Measurements from ENCODE around the gene DXO. TPM values are rescaled to one million over a fixed set of nuclear protein-coding genes. Genes with fewer than 3 reads are reported as not detected.

Gene DXO
- total RNA-seq, 3 donors from 2014 or later (not counting 1 experiment from before 2014, with no cell fraction given), result 37.9 to 54.3 (median 49.0) TPM

DNA sequence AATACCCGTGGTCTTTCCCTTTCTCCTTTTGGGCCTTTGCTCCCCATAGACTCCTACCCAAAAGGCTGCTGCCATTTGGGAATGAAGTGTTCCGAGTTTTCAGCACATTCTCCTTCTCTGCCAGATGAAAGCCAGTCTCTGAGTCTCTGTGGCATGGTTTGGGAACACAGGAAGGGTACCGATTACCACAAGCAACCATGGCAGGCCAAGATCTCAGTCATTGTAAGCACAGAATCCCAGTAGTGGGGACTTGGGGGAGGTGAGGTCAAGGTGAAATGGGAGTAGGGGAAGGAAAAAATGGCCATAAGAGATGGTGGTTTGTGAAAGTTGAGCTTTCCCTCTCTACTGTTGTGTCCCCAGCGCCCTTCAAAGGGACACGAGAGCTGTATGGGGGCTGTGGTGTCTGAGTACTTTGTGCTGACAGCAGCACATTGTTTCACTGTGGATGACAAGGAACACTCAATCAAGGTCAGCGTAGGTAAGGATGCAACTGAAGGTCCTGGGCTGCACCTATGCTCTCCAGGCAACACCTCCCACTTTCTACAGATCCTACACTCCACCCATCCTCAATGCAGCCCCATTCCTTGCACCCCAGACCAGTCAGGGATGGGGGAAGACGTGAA is 21.9 kb downstream of the DXO start:
- Mint-ChIP-seq H3K27me3 (ENCODE audit: low read depth in 2 of 2) (peaks cover 7 to 14% of the 10 kb centered on the region in 2 donors), H3K36me3 (peaks cover 12% of the 10 kb centered on the region), H3K9me3 (no peaks in the 10 kb centered on the region), H3K4me1 (peaks cover 0 to 8% of the 10 kb centered on the region in 2 donors), H3K4me3 (no peak overlapping the region), H3K27ac (peak overlapping the region in 1 of 2 donors; percentile 35)
- TF ChIP-seq, protein P1, sequence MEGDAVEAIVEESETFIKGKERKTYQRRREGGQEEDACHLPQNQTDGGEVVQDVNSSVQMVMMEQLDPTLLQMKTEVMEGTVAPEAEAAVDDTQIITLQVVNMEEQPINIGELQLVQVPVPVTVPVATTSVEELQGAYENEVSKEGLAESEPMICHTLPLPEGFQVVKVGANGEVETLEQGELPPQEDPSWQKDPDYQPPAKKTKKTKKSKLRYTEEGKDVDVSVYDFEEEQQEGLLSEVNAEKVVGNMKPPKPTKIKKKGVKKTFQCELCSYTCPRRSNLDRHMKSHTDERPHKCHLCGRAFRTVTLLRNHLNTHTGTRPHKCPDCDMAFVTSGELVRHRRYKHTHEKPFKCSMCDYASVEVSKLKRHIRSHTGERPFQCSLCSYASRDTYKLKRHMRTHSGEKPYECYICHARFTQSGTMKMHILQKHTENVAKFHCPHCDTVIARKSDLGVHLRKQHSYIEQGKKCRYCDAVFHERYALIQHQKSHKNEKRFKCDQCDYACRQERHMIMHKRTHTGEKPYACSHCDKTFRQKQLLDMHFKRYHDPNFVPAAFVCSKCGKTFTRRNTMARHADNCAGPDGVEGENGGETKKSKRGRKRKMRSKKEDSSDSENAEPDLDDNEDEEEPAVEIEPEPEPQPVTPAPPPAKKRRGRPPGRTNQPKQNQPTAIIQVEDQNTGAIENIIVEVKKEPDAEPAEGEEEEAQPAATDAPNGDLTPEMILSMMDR (IDR thresholded peaks at IDR 0.05), result no peak
- no peak overlapping the region for H3K27ac ChIP-seq (ENCODE audit: low read length)
- no peak overlapping the region for H3K4me3 ChIP-seq (ENCODE audit: low read length)
- H3K36me3 ChIP-seq (ENCODE audit: control insufficient read depth, insufficient read depth, low read length), result peaks cover 30% of the 10 kb centered on the region
- intact Hi-C loops (cut with micrococcal nuclease), result no loop called here
- 94% methylated on average over 7 of the region's 7 CpGs for WGBS (ENCODE audit: insufficient coverage)
- no peaks in the 10 kb centered on the region for H3K27me3 ChIP-seq (ENCODE audit: control insufficient read depth, insufficient read depth, low read length)
- ATAC-seq (no peak), DNase-seq (no peak)
- H3K4me1 ChIP-seq (ENCODE audit: control insufficient read depth, insufficient read depth, low read length), result no peaks in the 10 kb centered on the region
- H3K9me3 ChIP-seq (ENCODE audit: control insufficient read depth, insufficient read depth, low read length), result no peaks in the 10 kb centered on the region

DNA sequence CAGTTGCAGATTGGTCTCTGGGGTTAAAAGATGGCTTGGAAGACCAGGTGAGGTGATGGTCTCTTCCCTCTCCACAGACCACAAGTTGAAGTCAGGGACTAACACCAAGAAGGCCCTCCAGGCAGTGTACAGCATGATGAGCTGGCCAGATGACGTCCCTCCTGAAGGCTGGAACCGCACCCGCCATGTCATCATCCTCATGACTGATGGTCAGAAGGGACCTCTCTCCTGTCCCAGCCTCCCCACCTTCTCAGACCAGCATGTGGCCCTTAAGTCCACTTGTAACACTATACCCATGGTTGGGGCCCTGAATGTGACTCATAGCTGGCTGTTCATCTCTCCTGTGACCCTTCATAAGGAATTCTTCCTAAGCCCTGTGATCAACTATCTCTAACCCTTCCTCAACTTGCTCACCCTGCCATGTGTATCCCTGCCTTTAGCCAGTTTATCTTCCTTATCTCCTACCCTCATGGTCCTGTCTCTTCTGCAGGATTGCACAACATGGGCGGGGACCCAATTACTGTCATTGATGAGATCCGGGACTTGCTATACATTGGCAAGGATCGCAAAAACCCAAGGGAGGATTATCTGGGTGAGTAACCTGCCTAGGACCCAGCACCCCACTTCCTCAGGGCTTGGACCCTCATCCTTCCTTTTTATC is 23.1 kb downstream of the DXO start:
- Mint-ChIP-seq H3K36me3 (peaks cover under 1% of the 10 kb centered on the region), H3K27ac (peak overlapping the region in 1 of 2 donors; percentile 35), H3K4me3 (no peak overlapping the region), H3K9me3 (no peaks in the 10 kb centered on the region), H3K4me1 (peaks cover 0 to 8% of the 10 kb centered on the region in 2 donors), H3K27me3 (ENCODE audit: low read depth in 2 of 2) (peaks cover 7 to 14% of the 10 kb centered on the region in 2 donors)
- ATAC-seq (no peak), DNase-seq (no peak)
- no peaks in the 10 kb centered on the region for H3K9me3 ChIP-seq (ENCODE audit: control insufficient read depth, insufficient read depth, low read length)
- H3K27ac ChIP-seq (ENCODE audit: low read length), result no peak overlapping the region
- TF ChIP-seq, protein P1 (IDR thresholded peaks at IDR 0.05), result no peak
- 95% methylated on average over 6 of the region's 6 CpGs for WGBS (ENCODE audit: insufficient coverage)
- no peaks in the 10 kb centered on the region for H3K4me1 ChIP-seq (ENCODE audit: control insufficient read depth, insufficient read depth, low read length)
- no peaks in the 10 kb centered on the region for H3K27me3 ChIP-seq (ENCODE audit: control insufficient read depth, insufficient read depth, low read length)
- H3K4me3 ChIP-seq (ENCODE audit: low read length), result no peak overlapping the region
- peaks cover 18% of the 10 kb centered on the region for H3K36me3 ChIP-seq (ENCODE audit: control insufficient read depth, insufficient read depth, low read length)
- intact Hi-C loops (cut with micrococcal nuclease), result no loop called here

DNA sequence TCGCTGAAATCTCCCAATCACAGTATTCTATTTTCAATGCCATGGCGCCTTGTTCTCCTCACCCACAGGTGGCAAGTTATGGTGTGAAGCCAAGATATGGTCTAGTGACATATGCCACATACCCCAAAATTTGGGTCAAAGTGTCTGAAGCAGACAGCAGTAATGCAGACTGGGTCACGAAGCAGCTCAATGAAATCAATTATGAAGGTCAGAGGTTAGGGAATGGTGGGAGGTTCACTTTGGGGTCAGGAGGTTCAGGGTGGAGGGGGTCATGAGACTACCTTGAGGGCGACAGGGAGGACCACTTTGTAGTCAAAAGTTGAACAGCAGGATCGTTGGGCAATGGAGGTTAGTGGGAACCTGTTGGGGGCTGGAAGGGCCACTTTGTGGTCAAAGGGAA is 23.6 kb downstream of the DXO start:
- Histone ChIP-seq H3K36me3 (ENCODE audit: control insufficient read depth, insufficient read depth, low read length) (peaks cover 12% of the 10 kb centered on the region), H3K4me3 (ENCODE audit: low read length) (no peak overlapping the region), H3K27ac (ENCODE audit: low read length) (no peak overlapping the region), H3K27me3 (ENCODE audit: control insufficient read depth, insufficient read depth, low read length) (peaks cover under 1% of the 10 kb centered on the region), H3K4me1 (ENCODE audit: control insufficient read depth, insufficient read depth, low read length) (no peaks in the 10 kb centered on the region), H3K9me3 (ENCODE audit: control insufficient read depth, insufficient read depth, low read length) (no peaks in the 10 kb centered on the region)
- Mint-ChIP-seq H3K4me1 (peaks cover 0 to 8% of the 10 kb centered on the region in 2 donors), H3K4me3 (no peak overlapping the region), H3K27me3 (ENCODE audit: low read depth in 2 of 2) (peaks cover 9 to 14% of the 10 kb centered on the region in 2 donors), H3K9me3 (no peaks in the 10 kb centered on the region), H3K27ac (no peak overlapping the region), H3K36me3 (no peaks in the 10 kb centered on the region)
- DNase-seq (no peak), ATAC-seq (no peak)
- 78% methylated on average over 5 of the region's 5 CpGs for WGBS (ENCODE audit: insufficient coverage)
- TF ChIP-seq, protein P1 (IDR thresholded peaks at IDR 0.05), result no peak
- intact Hi-C loops (cut with micrococcal nuclease), result no loop called here
